Measurements from ENCODE around the gene METTL26. TPM values are rescaled to one million over a fixed set of nuclear protein-coding genes. Genes with fewer than 3 reads are reported as not detected.

METTL26 gene
- total RNA-seq, 1 donor from 2014 or later = 46.0 TPM

- Histone ChIP-seq H4K20me1 (ENCODE audit: low read depth) (peaks cover 35% of the 10 kb centered on the region), H3K36me3 (no peaks in the 10 kb centered on the region), H3K79me2 (ENCODE audit: low read depth) (peaks cover 1% of the 10 kb centered on the region), H3K4me3 (peak overlapping the region; percentile 64), H3K9ac (no peak overlapping the region), H3K27me3 (no peaks in the 10 kb centered on the region), H3K4me1 (peaks cover 26% of the 10 kb centered on the region), H2AFZ (replicated peaks) (no peak overlapping the region), H3K27ac (peak overlapping the region; percentile 89), H3F3A (ENCODE audit: low read depth) (peaks cover 24% of the 10 kb centered on the region), H3K4me2 (peak overlapping the region; percentile 93), H3K9me3 (ENCODE audit: low read depth) (no peaks in the 10 kb centered on the region)
- Mint-ChIP-seq H3K36me3 (peaks cover 2% of the 10 kb centered on the region), H3K27me3 (ENCODE audit: insufficient read depth, low read depth) (peaks cover 5% of the 10 kb centered on the region), H3K9me3 (no peaks in the 10 kb centered on the region), H3K4me3 (peak overlapping the region; percentile 81), H3K4me1 (peaks cover 22% of the 10 kb centered on the region), H3K27ac (peak overlapping the region; percentile 97)
- DNase-seq (ENCODE audit: low spot score) = peak; percentile 91
- no peak for TF ChIP-seq EZH2phosphoT487 (IDR thresholded peaks at IDR 0.05)
- no peak for TF ChIP-seq CTCF (IDR thresholded peaks at IDR 0.05)
- TF ChIP-seq EZH2 (IDR thresholded peaks at IDR 0.05) = no peak
Observed at GRCh38 chr16:629833-630248, 6.3 kb downstream of the METTL26 start.

GRCh38 chr16:629185-629832 is 6.8 kb downstream of the METTL26 start:
- Histone ChIP-seq H3K4me1 (peaks cover 26% of the 10 kb centered on the region), H3K4me3 (no peak overlapping the region), H3K27me3 (no peaks in the 10 kb centered on the region), H3K79me2 (ENCODE audit: low read depth) (no peaks in the 10 kb centered on the region), H3K4me2 (peak overlapping the region; percentile 93), H3F3A (ENCODE audit: low read depth) (peaks cover 24% of the 10 kb centered on the region), H3K27ac (peak overlapping the region; percentile 89), H2AFZ (replicated peaks) (no peak overlapping the region), H3K36me3 (no peaks in the 10 kb centered on the region), H4K20me1 (ENCODE audit: low read depth) (peaks cover 29% of the 10 kb centered on the region), H3K9ac (no peak overlapping the region), H3K9me3 (ENCODE audit: low read depth) (no peaks in the 10 kb centered on the region)
- Mint-ChIP-seq H3K27ac (peak overlapping the region; percentile 97), H3K27me3 (ENCODE audit: insufficient read depth, low read depth) (peaks cover 5% of the 10 kb centered on the region), H3K4me1 (peaks cover 26% of the 10 kb centered on the region), H3K9me3 (no peaks in the 10 kb centered on the region), H3K4me3 (peak overlapping the region; percentile 81), H3K36me3 (peaks cover 5% of the 10 kb centered on the region)
- TF ChIP-seq EZH2phosphoT487 (IDR thresholded peaks at IDR 0.05) (no peak), EZH2 (IDR thresholded peaks at IDR 0.05) (no peak), CTCF (IDR thresholded peaks at IDR 0.05) (no peak)
- no peak for DNase-seq (ENCODE audit: low spot score)

GRCh38 chr16:628321-629061 is 7.6 kb downstream of the METTL26 start:
- Histone ChIP-seq H3F3A (ENCODE audit: low read depth) (peaks cover 24% of the 10 kb centered on the region), H3K4me3 (no peak overlapping the region), H3K9me3 (ENCODE audit: low read depth) (no peaks in the 10 kb centered on the region), H3K9ac (no peak overlapping the region), H2AFZ (replicated peaks) (no peak overlapping the region), H3K4me2 (peak overlapping the region; percentile 93), H3K27me3 (no peaks in the 10 kb centered on the region), H3K4me1 (peaks cover 26% of the 10 kb centered on the region), H4K20me1 (ENCODE audit: low read depth) (peaks cover 26% of the 10 kb centered on the region), H3K36me3 (no peaks in the 10 kb centered on the region), H3K27ac (peak overlapping the region; percentile 89), H3K79me2 (ENCODE audit: low read depth) (no peaks in the 10 kb centered on the region)
- H3K27me3 Mint-ChIP-seq (ENCODE audit: insufficient read depth, low read depth) = peaks cover 5% of the 10 kb centered on the region
- H3K27ac Mint-ChIP-seq = peak overlapping the region; percentile 97
- H3K4me3 Mint-ChIP-seq = peak overlapping the region; percentile 81
- peaks cover 30% of the 10 kb centered on the region for H3K4me1 Mint-ChIP-seq
- TF ChIP-seq EZH2phosphoT487 (IDR thresholded peaks at IDR 0.05) = no peak
- no peak for TF ChIP-seq EZH2 (IDR thresholded peaks at IDR 0.05)
- peaks cover 5% of the 10 kb centered on the region for H3K36me3 Mint-ChIP-seq
- no peak for DNase-seq (ENCODE audit: low spot score)
- no peaks in the 10 kb centered on the region for H3K9me3 Mint-ChIP-seq
